Panc1 (cell line): Measurements from ENCODE around the gene FBXW7.

Experiments
- POLR2AphosphoS5 ChIP-seq: IDR thresholded peaks from 2 replicates; pipeline ENCODE4 v1.6.1; 2012; ENCODE audit warnings: mild to moderate bottlenecking, low read depth, low read length, moderate library complexity
- SIN3A ChIP-seq: IDR thresholded peaks from 2 replicates; pipeline ENCODE4 v1.6.1; 2012; ENCODE audit warnings: low read depth, mild to moderate bottlenecking, low read length, moderate library complexity, borderline replicate concordance; ENCODE audit not compliant: insufficient read depth
- TCF7L2 ChIP-seq: IDR thresholded peaks from 2 replicates; pipeline ENCODE4 v1.6.1; 2011; ENCODE audit warnings: mild to moderate bottlenecking, low read depth, low read length, inconsistent platforms
- TF ChIP-seq, protein P1 (sequence below): fragments of 450-650 bp; IDR thresholded peaks from 2 replicates; pipeline ENCODE4 v1.5.1; 2017; ENCODE audit warnings: mild to moderate bottlenecking

DNA sequence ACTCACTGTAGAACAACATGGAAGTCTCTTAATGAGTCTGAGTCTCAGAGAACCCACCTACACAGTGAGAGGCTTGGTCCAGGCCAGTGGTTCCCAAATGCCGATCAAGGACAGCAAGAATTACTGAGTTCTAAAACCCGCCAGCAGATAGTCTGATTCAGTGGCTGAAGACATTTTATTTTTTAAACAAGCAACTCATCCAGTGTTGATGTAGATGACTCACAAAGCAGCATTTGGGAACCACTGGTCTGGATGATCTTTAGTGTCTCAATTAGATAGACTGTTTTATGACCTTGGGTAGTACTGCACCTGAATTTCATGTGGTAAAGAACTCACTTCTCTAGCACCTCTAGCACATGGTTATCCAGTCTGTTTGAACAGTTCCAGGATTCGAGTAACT, 193.6 kb downstream of the FBXW7 start:
- TF ChIP-seq, protein P1, sequence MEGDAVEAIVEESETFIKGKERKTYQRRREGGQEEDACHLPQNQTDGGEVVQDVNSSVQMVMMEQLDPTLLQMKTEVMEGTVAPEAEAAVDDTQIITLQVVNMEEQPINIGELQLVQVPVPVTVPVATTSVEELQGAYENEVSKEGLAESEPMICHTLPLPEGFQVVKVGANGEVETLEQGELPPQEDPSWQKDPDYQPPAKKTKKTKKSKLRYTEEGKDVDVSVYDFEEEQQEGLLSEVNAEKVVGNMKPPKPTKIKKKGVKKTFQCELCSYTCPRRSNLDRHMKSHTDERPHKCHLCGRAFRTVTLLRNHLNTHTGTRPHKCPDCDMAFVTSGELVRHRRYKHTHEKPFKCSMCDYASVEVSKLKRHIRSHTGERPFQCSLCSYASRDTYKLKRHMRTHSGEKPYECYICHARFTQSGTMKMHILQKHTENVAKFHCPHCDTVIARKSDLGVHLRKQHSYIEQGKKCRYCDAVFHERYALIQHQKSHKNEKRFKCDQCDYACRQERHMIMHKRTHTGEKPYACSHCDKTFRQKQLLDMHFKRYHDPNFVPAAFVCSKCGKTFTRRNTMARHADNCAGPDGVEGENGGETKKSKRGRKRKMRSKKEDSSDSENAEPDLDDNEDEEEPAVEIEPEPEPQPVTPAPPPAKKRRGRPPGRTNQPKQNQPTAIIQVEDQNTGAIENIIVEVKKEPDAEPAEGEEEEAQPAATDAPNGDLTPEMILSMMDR, result no peak
- no peak for TF ChIP-seq TCF7L2
- no peak for TF ChIP-seq POLR2AphosphoS5
- no peak for TF ChIP-seq SIN3A
